HFFc6 (cell line): Measurements from ENCODE around the gene PAK1. TPM values are rescaled to one million over a fixed set of nuclear protein-coding genes. Genes with fewer than 3 reads are reported as not detected.

Source experiments
- DNase-seq: peaks from one replicate; pipeline ENCODE4 v3.0.0-alpha.2; 2018
- H3K27ac Mint-ChIP-seq: 2 replicates; pipeline ENCODE4 v1.8.0; 2020; ENCODE audit warnings: mild to moderate bottlenecking, mixed read lengths
- H3K27me3 Mint-ChIP-seq: 2 replicates; pipeline ENCODE4 v1.8.0; 2021; ENCODE audit warnings: mild to moderate bottlenecking, moderate library complexity, mixed read lengths; ENCODE audit not compliant: insufficient read depth
- H3K36me3 Mint-ChIP-seq: 2 replicates; pipeline ENCODE4 v1.8.0; 2021; ENCODE audit warnings: low read depth, mixed read lengths
- H3K4me1 Mint-ChIP-seq: 2 replicates; pipeline ENCODE4 v1.8.0; 2020; ENCODE audit warnings: low read depth, mixed read lengths
- H3K4me3 Mint-ChIP-seq: 2 replicates; pipeline ENCODE4 v1.8.0; 2020; ENCODE audit warnings: mild to moderate bottlenecking, moderate library complexity, mixed read lengths
- H3K9me3 Mint-ChIP-seq: 2 replicates; pipeline ENCODE4 v1.8.0; 2020; ENCODE audit warnings: mild to moderate bottlenecking, mixed read lengths
- total RNA-seq, 6 experiments: library from RNA; stranded (reverse); fragmentation: NEBNext Ultra II Directional; extraction: Animal tissue kit (Norgen Biotek cat#: 25700); gene quantifications; 2 replicates in 1 of 6; 3 replicates in 5 of 6; pipeline ENCODE4 v1.2.3, GENCODE V29; 2021
- TF ChIP-seq, protein P1 (sequence below): fragments of 200-600 bp; sonication (generic); IDR thresholded peaks from 2 replicates; pipeline ENCODE4 v1.5.0; 2021; ENCODE audit warnings: antibody characterized with exemption, mild to moderate bottlenecking

PAK1 gene
- total RNA-seq, 6 experiments from 2014 or later, result 41.7 to 52.2 (median 48.8) TPM

DNA sequence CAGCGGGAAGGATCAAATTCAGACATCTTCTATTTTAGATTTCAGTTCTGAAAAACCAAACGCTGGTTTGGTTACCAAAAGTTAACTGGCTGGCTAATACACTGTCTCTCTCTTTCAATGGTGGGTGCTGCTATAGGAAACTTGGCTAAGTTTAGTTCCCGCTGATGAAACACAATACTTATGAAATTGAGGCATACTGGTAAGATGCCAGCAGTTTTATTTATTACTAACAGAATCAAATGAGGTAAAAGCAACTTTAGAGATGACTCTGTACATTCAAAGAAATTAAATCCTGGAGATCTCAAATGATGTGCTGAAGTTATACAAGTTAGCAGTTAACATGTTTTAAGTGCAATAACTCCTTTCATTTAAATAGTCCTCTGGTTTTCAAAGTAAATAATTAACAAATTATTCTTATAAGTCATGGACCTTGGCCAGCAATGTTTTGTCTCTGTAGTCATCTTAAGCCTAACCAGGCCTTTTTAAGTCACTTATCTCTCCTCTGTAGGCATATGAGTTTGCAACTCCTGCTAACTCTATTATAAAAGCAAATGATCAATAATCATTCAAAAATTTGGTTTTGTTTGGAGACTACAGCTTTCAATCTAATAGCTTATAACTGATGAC lies 54.8 kb downstream of the PAK1 start:
- Mint-ChIP-seq H3K27me3 (no peaks in the 10 kb centered on the region; the same call in 1 of the 2 replicates), H3K4me3 (no peak overlapping the region), H3K4me1 (peaks cover 4% of the 10 kb centered on the region; the same call in 1 of the 2 replicates), H3K36me3 (no peaks in the 10 kb centered on the region), H3K9me3 (no peaks in the 10 kb centered on the region), H3K27ac (no peak overlapping the region)
- no peak for DNase-seq
- TF ChIP-seq, protein P1, sequence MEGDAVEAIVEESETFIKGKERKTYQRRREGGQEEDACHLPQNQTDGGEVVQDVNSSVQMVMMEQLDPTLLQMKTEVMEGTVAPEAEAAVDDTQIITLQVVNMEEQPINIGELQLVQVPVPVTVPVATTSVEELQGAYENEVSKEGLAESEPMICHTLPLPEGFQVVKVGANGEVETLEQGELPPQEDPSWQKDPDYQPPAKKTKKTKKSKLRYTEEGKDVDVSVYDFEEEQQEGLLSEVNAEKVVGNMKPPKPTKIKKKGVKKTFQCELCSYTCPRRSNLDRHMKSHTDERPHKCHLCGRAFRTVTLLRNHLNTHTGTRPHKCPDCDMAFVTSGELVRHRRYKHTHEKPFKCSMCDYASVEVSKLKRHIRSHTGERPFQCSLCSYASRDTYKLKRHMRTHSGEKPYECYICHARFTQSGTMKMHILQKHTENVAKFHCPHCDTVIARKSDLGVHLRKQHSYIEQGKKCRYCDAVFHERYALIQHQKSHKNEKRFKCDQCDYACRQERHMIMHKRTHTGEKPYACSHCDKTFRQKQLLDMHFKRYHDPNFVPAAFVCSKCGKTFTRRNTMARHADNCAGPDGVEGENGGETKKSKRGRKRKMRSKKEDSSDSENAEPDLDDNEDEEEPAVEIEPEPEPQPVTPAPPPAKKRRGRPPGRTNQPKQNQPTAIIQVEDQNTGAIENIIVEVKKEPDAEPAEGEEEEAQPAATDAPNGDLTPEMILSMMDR, result no peak

DNA sequence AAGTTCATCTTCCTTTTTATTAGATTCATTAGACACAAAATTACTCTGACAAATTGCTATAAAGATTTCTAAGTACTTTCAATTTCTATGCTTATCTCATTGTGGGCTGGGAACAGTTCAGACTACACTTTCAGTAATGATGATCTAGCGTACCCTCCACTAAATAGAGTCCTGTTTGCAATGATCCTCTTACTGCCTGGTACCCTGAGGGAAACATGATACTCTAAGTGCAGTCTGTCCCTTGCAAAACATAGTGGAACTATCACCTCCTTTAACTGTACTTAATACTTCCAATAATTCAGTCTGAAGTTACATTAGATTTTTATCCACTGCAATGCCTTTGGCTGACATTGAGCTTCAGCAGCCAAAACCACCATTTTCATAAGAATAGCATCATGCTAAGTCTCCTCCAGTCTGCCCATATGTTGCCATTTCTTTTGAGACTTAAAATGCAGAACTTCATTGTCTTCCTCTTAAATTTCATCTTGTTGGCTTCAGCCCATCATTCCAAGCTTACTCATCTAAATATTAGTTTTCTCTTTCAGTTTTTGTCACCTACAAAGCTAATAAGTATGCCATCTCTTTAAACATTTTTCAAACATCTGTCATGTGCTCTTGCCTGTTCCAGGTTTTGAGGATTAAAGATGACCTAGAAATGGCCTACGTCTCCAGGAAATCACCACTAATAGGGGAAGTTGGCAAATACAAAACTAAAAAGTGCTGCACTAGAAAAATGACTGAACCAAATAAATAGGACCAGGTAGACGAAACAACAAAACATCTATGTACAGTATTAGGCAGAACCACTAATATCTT lies 55.5 kb downstream of the PAK1 start:
- Mint-ChIP-seq H3K9me3 (no peaks in the 10 kb centered on the region), H3K4me1 (peaks cover 4% of the 10 kb centered on the region; the same call in 1 of the 2 replicates), H3K27ac (no peak overlapping the region), H3K27me3 (peaks cover 2% of the 10 kb centered on the region), H3K4me3 (no peak overlapping the region), H3K36me3 (no peaks in the 10 kb centered on the region)
- no peak for DNase-seq
- TF ChIP-seq, protein P1, result no peak

DNA sequence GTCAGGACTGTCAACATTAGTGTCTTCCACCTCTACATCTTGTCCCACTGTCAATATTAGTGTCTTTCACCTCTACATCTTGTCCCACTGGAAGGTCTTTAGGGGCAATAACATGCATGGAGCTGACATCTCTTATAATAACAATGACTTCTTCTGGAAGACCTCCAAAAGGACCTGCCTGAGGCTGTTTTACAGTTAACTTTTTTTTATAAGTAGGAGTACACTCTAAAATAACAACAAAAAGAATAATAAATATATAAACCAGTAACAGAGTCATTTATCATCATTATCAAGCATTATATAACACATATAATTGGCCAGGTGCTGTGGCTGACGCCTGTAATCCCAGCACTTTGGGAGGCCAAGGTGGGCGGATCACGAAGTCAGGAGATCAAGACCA lies 57.5 kb downstream of the PAK1 start:
- Mint-ChIP-seq H3K36me3 (no peaks in the 10 kb centered on the region), H3K4me3 (no peak overlapping the region), H3K27me3 (peaks cover 3% of the 10 kb centered on the region; the same call in 1 of the 2 replicates), H3K9me3 (no peaks in the 10 kb centered on the region), H3K4me1 (peaks cover 11% of the 10 kb centered on the region), H3K27ac (no peak overlapping the region)
- TF ChIP-seq, protein P1, result no peak
- DNase-seq, result no peak

DNA sequence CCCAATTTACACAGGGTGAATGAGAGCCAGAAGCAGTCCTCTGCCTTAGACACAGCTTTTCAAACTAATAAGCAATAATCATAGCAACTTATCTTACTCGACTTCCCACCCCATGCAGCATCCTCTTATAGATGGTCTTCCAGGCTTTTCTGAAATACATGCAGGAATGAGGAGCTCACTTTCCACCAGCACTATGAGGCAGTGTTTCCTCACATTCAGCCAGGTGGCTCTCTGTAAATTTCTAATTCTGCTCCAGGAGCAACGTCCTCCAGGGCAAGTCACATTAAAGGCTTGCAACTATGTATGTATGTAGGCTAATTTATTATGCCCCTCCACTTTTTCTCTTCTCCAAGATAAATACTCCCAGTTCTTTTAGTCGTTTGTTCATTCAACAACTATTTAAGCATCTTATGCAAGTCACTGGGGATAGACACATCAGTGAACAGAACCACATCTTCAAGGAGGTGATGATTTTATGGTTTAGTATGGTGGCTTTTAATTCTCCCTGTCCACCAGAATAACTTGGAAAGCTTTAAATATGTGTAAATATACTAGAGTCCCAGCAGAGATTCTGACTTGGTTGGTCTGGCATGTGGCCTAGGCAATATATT lies 59.9 kb downstream of the PAK1 start:
- no peak overlapping the region for H3K27ac Mint-ChIP-seq
- TF ChIP-seq, protein P1, result 0 out of 2 replicates have a peak, but pooled peaks have one; percentile 7
- DNase-seq, result no peak
- no peaks in the 10 kb centered on the region for H3K9me3 Mint-ChIP-seq
- no peaks in the 10 kb centered on the region for H3K36me3 Mint-ChIP-seq
- peaks cover 30% of the 10 kb centered on the region for H3K4me1 Mint-ChIP-seq
- peaks cover 3% of the 10 kb centered on the region for H3K27me3 Mint-ChIP-seq
- H3K4me3 Mint-ChIP-seq, result no peak overlapping the region

DNA sequence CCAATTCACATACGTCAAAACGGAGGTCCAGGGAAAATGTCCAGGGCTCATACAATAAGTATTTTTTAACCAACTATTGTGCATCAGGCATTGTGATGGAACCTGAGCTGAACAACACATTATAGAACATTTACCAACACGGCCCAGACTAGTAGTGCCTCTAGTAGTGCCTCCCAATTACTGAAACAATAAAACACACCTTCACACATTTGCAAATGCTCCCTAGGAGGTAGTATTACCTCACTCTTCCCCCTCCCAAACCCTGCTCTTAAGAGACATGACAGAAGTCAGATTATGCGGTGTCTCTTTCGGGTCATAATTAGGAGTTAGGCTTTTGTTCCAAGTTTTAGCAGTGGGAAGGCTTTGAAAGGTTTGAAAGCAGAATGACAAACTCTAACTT lies 61.1 kb downstream of the PAK1 start:
- Mint-ChIP-seq H3K36me3 (peaks cover 5% of the 10 kb centered on the region; the same call in 1 of the 2 replicates), H3K9me3 (no peaks in the 10 kb centered on the region), H3K4me1 (peaks cover 26% of the 10 kb centered on the region), H3K4me3 (peak overlapping the region; percentile 56), H3K27ac (no peak overlapping the region), H3K27me3 (peaks cover 3% of the 10 kb centered on the region)
- no peak for DNase-seq
- TF ChIP-seq, protein P1, result no peak
